Activated CD4-positive, alpha-beta T cell treated with anti-CD3 and anti-CD28 coated beads for 4 hours (primary cell): ENCODE measurements around the gene TCFL5.

ENCODE experiments used
- DNase-seq, 2 donors: peaks; one replicate each; pipeline ENCODE4 v3.0.0-alpha.2; 2020

The TCFL5 gene

DNA sequence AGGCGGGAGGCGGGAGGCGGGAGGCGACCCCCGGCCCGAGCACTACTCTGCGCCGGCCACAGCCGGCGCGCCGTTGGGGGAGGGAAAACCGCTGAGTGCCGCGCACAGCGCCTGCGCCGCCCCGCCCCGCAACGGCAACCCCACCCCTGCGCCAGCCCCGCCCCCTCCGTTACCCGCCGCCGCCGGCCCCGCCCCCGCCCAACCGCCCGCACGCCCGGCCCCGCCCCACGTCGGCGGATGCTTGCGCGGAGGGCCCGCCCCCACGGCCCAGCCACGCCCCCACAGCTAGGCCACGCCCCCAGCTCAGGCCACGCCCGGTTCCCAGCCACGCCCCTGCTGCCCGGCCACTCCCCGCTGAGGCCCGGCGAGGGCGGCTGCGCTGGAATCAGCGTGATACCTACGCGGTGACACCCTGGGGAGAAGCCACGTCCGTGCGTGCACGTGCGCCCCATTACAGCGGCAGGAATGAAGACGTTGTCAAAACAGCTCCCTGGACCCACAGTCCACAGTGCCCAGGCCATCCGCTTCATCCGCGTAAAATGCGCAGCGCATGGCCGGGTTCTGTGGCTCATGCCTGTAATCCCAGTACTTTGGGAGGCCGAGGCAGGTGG, at the start of gene TCFL5:
Gene TCFL5, minus strand, starts transcription at position 97 of the 611 bp plus-strand sequence. CDS start 152 bp downstream, outside the sequence.
- peak; percentile 89 to 94 for DNase-seq

DNA sequence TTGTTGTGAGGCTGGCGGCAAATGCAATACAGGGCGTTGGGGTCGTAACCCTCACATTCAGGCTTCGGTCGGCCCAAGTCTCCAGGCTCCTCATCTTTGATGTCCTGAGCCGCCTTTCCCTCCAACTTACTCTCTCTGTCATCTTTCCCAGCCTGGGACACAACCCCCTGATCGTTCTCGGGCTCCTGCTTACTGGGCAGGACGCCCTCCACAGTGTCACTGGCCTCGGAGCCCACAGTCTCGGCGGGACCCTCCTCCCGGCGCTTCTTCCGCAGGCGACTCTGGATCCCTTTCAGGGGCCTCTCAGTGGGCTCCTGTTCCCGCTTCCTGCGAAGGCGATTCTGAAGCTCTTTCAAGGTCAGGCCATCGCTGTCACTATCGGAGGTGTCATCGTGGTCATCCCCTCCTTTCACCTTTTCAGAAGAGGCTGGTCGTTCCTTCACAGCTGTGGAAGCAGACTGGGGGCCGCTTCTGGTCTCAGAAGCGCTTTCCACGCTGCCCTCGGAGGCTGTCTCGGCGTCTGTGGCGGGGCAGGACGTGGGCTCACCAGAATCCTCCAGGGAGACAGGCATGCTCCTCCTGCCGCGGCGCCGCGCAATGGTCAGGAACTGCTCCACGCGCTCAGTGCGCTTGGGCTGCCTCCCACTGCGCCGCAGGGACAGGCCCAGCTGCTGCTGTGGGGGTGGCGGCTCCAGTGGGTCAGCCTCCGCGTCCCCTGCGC, 49.3 kb upstream of the TCFL5 start:
- DNase-seq: no peak

DNA sequence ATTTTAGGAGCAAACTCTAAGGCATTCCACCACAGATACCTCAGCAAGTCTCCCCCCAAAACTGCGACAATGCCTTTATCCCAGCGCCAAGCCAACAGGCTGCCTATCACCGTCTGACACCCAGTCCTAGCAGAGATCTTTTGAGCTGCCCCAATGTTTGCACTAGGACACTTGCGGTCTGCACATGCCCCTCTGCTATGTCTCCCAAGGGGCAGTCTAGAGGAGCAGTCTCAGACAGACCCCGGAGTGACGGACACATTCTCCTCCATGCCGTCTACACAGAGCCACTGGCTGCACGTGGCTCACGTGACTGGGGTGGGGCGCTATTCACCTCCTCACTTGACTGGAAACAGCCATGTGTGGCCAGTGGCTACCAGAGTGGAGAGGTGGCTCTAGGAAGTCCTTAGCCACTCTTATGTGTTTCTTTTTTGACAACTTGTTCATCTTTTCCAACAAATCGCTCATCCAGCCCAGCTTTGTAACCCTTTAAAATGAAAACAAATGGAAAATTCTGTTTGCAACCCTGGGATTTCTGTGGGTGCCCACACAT, 48.7 kb upstream of the TCFL5 start:
- DNase-seq: no peak

DNA sequence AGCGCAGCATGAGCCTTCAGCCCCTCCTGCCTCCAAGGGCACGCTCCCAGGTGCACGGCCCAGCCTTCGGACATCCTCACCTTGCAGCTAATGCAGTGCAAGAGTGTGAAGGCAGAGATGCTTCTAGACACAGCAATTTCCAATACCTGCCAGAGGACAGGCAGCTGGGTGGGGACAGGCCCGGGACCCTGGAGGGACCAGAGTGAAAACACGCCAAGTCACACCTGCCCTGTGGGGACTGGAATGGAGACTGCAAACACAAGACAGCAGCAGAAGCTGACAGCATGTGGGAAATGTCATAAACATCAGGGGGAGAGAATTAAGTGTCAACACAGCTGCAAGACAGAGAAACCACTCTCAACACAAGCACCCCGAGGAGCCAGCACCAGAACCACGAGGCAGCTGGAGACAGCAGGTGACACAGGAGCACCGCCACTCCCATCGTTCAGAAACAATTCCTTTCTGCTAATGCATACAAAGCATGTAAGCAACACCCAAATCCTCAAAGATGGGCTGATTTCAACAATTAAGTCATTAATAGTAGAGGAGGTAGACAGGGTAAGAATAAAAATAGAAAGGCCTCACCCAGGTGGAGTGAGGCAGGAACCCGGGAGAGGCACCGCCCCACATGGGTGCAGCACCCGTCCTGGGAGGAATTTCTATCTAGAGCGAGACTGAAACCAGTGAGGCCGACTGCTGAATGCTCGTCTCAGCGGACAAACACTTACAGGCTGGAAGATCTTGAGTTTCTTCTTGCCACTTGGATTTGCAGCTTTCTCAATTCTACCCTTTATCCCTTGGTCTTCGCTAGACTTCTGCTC, 47.6 kb upstream of the TCFL5 start:
- DNase-seq: no peak

DNA sequence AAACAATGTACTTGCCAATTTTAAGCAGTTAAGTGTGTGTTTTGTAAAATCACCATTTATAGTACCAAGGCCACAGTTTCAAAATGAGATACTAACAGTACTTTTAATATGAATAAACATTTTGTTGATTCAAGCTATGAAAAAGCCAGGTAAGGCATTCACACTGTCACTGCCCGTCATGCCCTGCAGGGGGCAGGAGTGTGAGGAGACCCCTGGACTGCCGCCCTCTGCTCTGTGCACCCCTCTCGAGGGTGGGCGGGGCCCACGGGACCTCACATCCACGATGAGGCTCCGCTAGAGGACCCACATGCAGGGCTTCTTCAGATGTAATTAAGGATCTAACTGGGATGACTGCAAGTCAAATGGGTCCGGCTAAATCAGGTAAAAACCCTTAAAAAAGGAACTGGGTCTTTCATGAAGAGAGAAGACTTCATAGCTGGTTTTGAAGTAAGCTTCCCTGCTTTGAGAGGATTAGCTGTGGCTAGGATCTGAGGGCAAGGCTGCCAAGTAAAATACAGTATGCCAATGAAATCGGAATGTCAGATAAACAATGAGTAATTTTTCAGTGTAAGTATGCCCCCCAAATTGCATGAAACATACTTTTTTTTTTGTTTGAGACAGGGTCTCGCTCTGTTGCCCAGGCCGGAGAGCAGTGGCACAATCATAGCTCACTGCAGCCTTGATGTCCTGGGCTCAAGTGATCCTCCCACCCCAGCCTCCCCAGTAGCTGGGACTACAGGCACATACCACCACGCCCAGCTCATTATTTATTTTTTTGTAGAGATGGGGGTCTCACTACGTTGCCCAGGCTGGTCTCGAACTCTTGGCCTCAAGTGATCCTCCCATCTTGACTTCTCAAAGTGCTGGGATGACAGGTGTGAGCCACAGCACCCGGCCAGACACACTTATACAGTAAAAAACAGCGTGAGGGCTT, 46.0 kb upstream of the TCFL5 start:
- no peak for DNase-seq

DNA sequence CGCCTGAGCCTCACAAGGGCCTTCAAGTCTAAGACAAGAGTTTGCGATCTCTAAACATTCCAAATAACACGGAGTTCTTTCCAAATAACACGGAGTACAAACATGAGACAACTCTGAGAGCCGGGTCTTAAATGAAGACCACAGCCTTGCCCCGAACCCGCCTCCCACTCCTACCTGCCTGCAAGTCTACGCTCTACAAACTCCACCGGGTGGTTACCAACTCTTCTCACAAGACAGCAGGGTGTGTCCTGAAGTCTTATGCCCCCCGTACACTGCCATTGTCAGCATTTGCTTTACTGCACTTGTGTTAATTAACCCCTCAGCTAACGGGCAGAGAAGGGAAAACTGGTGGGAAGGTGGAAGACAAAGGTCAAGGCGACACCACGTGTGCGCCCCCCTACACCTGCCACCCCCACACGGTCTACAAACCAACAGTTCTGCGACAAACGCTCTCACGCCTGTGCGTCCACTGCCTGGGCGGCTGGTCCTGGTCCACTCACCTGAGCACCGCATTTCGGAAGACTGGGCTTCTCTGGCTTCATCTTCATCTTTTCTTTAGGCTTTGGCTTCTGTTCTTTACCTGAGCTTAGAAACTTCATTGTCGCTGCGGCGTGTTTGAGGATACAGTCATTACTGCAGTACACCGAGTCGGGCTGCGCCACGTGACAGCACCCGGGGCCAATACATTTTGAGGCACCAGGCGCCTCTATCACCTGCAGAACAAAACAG, 45.2 kb upstream of the TCFL5 start:
- DNase-seq: no peak

DNA sequence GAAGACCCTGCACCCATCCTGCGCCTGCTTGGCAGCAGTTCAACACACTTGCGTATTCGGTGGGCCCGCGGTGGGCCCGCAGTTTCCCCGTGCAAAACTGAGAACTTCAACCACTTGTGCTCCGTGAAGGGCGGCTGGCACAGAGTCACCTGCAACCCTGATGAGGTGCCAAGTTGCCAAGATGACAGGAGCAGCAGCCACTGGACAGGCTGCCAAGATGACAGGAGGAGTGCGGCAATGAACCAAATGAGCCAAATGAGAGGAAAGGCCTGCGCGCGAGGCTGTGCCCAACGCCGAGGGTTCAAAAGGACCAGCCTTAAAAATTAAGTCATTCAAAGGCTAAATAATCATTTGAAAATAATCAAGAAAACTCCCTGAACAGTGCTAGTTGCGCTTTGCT, 44.6 kb upstream of the TCFL5 start:
- DNase-seq: no peak

DNA sequence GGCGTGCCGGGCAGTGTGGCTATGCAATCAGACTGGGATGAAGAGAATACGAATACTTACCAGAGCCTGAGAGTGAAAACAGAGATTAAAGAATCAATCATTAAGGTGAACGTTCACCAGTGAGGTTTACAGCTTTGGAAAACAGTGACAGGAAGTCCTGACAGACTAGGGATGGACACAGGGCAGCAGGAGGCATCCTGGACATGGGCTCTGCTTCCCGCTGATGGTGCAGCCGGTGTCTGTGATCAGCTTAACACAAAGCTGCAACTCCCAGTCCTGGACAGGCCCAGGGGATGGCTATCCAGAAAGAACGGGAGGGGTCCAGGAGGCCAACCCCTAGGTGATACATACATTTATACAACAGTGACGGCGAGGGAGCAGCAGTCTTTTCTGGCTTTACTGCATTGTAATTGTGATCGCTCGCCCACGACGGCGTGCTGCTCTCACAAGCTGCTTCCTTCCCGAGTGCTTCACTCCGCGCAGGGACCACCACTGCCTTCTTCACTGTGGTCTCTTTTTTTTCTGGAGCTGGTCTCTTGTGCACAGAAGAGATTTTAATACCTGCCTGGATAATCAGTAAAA, 44.0 kb upstream of the TCFL5 start:
- no peak for DNase-seq

DNA sequence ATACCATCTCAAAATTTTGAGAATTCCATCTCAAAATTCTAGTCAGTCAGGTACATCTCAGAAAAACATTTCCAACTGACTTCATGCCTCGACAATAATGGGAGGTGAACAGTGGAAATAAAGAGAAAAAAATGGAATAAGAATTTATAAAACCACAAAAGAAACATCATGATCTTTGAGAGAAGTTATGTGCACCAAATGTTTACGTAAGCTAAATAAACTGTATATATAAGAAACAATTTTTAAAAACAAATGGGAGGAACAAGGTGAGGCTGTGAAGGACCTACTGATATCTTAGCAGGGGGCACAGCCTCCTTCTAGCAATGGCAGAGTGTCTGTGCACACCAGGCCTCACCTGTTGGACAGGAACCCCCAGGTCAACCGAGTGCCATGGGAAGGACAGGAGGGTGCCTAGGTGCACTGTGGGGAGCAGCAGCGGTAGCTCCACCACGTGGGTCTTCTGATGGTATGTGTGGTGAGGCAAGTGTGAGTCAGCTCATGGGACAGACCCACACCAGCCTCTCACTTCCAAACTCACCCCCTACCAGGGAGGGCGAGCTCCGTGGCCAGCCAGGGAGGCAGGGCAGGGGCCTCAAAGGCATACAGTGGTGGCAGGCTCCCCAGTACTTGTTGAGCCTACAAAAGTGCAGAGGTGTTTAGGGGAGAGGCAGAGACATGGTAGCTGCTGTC, 41.4 kb upstream of the TCFL5 start:
- DNase-seq: no peak

DNA sequence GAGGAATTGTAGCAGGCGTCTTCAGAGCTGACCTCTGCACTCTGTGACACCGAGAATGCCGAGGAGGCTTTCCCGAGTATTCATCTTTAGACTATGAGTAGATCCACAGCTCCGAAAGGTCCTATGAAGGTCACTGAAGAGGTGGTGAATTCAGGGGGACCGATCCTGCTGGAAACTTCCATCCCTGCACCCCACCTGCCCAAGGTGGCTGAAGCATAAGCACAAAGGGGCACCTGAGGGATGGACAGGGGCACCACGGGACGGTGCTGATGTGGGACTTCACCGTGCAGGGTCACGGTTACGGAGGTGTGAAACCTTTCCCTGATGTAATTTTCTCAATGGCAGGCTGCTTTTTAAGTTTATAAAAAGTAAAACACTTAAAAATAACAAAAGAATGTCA, 40.3 kb upstream of the TCFL5 start:
- no peak for DNase-seq

DNA sequence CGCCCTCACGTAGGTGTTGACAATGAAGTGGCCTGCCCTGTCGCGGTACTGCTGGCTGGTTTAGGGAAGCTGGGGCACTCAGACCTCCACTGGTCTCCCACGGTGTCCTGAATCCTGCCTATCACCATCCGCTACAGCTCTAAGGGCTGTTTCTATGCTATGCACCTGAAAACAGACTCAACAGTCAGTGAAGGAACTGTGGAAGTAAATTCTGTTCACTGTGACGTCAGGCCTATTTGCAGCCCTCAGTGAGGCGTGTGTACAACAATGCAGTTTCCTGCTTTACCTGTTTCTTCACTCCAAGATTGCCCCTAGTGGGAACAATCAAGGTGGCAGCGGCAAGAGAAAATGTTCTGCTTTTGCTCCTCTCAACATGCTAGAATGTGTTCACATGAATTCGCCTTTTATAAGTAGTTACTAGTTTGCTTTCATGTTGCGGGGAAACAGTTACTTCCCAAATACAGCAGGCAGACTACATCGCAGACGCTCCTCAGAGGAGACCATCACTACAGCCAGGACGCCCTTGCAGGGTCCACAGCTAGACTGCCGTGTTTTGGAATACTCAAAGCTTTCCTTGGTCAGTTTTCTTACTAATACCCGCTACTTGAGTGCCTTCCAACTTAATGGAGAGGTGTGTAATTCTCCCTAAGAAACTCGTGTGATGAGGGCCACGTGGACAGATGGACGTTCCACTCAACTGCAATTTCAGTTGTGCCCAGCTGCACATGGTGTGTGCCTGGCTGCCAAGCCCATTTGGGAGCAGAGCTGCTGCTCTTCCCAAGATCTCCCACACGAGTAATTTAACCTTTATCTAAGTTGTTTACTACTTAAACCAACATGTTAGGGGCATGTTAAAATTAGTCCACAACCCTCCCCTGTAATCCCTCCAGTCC, 39.3 kb upstream of the TCFL5 start:
- DNase-seq: no peak

DNA sequence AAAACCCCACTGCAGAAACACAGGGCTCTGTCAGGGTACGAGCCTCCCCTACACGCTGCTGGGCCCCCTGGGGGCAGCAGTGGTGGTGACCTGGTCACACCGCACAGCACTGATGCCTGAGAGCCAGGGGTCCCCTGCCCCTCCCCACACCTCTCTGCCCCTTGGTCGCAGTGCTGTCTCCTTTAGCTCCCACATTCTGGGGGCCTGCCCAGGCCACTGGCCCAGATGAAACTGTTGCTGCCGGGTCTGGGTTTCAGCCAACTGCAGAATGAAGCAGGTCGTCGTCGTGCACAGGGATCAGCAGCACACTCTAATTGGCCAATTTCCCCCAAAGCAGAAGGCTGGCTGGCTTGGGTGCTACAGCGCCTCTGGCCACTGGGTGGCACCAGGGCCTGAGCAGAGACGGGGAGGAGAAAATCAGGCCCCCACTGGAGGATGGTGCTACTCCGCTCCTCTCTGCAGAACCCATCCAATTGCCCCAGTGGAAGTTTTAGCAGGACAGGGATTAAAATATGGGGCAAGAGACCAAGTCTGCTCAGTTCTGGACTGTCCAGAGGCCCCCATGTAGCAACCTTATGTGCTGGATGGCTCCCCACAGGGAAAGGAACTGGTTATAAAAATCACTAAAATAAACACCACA, 38.5 kb upstream of the TCFL5 start:
- DNase-seq: peak; percentile 67 to 72

DNA sequence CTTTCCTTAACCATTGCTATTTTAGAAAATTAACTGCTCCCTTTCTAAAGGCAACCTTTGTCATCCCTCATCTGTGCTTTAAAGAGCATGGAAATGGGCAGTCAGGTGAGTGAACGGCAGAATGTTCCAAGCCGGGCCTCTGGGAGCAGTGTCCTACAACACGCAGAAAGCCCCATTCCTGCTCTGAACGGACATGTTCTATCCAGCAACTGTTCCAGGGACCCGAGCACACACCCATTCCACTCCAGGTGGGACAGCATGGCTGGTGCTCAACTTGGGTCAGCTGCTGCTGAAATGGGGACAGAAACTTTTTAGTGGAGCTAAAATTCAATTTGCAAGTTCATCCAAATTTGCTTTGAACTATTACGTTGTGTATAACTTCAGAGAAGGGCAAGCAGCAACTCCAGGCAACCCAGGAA, 38.0 kb upstream of the TCFL5 start:
- DNase-seq: no peak

DNA sequence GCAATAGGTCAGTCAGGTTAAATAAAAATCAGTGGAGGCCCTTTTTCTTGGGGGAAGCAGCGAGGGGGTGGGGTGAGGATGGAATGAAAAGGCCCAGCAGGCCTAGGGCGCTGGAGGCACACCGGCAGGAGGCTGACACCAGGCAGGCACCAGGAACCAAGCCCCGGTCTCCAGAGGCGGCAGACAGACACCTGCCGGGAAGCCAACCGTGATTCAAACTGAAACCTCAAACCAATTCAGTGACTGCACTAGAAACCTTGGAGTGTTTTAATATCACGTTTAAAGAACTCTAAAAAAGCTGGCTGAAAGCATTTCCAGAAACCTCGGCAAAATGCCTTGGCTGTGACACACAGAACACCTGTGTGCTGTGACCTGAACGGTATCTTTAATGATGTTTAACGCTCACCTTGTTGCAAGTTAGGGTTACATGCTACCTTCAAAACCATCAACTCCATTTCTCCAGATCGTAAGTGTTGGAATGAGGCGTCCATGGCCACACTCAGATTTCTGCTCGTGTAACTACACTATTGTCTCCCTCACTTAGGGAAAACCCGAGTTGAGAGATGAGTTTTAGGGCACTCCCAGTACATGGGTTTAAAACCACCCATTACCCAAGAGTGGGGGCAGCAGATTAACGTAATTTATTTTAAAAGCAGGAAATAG, 37.5 kb upstream of the TCFL5 start:
- no peak for DNase-seq

DNA sequence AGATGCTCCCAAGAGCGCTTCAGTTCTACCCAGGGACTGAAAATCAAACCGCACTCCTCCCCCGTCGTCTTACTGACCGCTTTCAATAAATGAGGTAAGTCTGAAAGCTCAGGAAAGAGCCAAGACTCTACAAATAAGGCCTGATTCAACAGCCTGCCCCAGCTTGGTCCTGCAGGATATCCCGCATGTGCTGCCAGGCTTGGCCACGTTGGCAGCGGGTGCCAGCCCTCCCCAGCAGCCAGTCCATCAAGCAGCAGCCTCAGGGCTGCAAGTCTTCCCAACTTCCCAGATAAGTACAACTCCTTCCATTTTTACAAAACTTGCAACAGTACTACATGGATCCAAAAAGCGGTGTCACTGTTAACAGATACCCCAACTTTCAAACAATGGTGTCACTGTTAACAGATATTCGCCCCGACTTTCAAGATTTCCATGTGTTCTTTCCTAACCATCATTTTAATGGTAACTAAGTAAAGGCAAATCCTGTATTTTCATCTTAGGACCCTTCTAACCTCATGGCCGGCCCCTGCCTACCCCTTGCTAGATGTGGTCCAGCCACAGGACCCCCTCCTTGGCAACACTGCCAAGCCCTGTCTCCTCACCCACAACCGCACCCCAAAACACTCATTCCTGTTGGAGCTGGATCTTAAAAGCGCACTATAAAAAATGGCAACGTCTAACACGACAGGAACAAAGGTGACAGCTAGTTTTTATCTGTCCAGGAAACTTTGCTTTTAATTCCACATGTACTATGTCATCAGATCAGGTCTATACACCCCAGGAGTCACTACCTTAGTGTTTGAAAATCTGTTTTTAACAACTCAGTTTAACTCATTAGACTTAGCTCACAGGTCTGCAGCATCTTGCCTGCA, 36.7 kb upstream of the TCFL5 start:
- no peak for DNase-seq

DNA sequence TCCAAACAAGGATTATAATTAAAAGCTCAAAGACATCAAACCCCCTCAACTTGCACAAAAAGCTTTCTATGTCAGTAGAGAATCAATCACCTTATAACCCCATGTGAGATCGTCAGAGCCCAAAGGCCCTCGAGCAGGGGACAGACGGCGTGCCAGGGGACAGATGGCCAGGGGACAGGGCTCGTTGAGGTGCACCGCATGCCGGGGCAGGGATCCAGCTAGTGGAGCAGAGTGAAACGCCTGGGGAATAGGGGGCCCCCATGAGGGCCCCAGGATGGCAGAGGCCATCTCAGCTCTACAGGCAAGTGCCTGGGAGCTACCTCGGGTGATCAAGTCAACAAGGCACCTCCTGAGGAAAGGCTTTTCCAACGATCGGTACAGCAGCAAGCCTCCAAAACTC, 36.0 kb upstream of the TCFL5 start:
- no peak for DNase-seq

DNA sequence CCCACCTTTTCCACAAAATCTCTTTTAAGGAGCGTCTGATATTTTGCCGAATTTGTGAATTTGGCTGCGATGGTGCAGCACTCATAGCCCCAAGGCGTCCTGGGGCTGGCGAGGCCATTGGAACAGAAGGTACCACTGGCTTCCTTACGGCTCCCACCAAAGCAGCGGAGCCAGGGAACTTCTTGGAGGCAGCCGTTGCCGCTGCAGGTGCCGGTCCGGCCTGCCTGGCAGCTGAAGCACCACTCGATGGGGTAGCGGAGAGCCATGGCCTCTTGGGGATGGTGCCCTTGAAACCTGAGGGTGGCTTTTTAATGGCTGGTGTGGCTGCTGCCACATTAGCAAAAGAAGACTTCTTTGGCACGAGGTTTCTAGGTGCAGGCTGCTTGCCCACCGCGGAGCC, 34.9 kb upstream of the TCFL5 start:
- no peak for DNase-seq

DNA sequence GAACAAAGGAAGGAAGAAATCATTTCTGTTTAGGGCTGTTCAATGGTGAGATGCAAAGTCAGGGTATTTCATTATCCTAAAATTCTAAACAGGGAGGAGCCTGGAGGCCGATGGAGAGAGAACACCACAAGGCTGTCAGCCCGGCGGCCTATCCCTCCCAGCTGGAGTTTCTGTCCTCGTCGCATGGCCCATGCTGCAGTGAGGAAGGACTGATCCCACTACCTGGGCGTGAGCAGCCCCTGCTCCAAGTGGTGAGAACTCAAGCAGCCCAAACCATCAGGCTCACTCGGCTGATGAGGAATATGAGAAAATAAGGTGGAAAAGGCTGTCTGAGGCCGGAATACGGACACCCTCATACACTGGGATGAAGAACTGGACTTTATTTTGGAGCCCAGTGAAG, 33.9 kb upstream of the TCFL5 start:
- no peak for DNase-seq
